K562 (cell line): ENCODE measurements around the gene SHROOM3. TPM values are rescaled to one million over a fixed set of nuclear protein-coding genes. Genes with fewer than 3 reads are reported as not detected.

Experiments used
- ATAC-seq: fragments of 200-7000 bp; cut with Tn5 transposase; 3 replicates; pipeline ENCODE4 v1.9.1; 2020; ENCODE audit warnings: moderate library complexity
- BruUV-seq: library from RNA; stranded (reverse); fragments of 400-500 nt; replicated peaks from 2 replicates; lab custom pipeline; 2021; lab: Mats Ljungman, UMichigan
- CTCF ChIA-PET: fragments of 300-600 bp; formaldehyde crosslinking; extraction: SDS; loops from one replicate; lab custom pipeline; 2021; ENCODE audit warnings: low intra/inter-chr PET ratio; lab: Yijun Ruan, JAX
- POLR2A ChIA-PET: fragments of 300-600, 350-650 bp; sonication (Branson Sonifier 250); formaldehyde crosslinking; extraction: SDS; loops from one replicate; lab custom pipeline; 2021; ENCODE audit warnings: antibody characterized with exemption, inconsistent platforms; lab: Yijun Ruan, JAX
- DNase-seq, 4 experiments: peaks; one replicate each; pipeline versions ENCODE4 v3.0.0 to v3.0.0-alpha.2; 2011 to 2018; ENCODE audit warnings: low spot score in 3 of 4, mixed read lengths in 3 of 4; ENCODE audit errors: extremely low read depth in 1 of 4
- FAIRE-seq: peaks from 2 replicates; lab custom pipeline; 2011; peaks lifted over from hg19 to GRCh38; lab: Jason Lieb, UNC
- H2AFZ ChIP-seq: 2 replicates; pipeline ENCODE4 v1.6.0; 2011; ENCODE audit warnings: low read depth, low read length, control low read depth, inconsistent platforms
- H3K27ac ChIP-seq: fragments of 200-600 bp; 3 replicates; pipeline ENCODE4 v1.8.0; 2011; ENCODE audit warnings: low read depth, mild to moderate bottlenecking, control low read depth, inconsistent platforms, low read length, moderate library complexity, mixed read lengths; ENCODE audit errors: extremely low read depth
- H3K27me3 ChIP-seq, 2 experiments: fragments of 300-600 bp in 1 of 2; 2 replicates in 1 of 2; 3 replicates in 1 of 2; pipeline versions ENCODE4 v1.6.0 to v1.8.0; 2011; ENCODE audit warnings: inconsistent platforms in 2 of 2, low read length in 2 of 2, mild to moderate bottlenecking in 1 of 2, mixed read lengths in 1 of 2, moderate library complexity in 1 of 2; ENCODE audit not compliant: control insufficient read depth in 2 of 2, insufficient read depth in 2 of 2
- H3K36me3 ChIP-seq: fragments of 300-600 bp; 3 replicates; pipeline ENCODE4 v1.8.0; 2011; ENCODE audit warnings: mild to moderate bottlenecking, low read length, inconsistent platforms; ENCODE audit not compliant: control insufficient read depth, insufficient read depth
- H3K4me1 ChIP-seq, 2 experiments: fragments of 200-600 bp in 1 of 2; replicated peaks in 1 of 2; 2 replicates in 1 of 2; 3 replicates in 1 of 2; pipeline versions ENCODE4 v1.5.1 to v1.8.0; 2011; ENCODE audit warnings: inconsistent platforms in 2 of 2, low read length in 2 of 2, mild to moderate bottlenecking in 1 of 2, mixed read lengths in 1 of 2, moderate library complexity in 1 of 2; ENCODE audit not compliant: control insufficient read depth in 2 of 2, insufficient read depth in 2 of 2
- H3K4me2 ChIP-seq: 2 replicates; pipeline ENCODE4 v1.6.1; 2011; ENCODE audit warnings: low read length, control low read depth, inconsistent platforms, mixed read lengths; ENCODE audit not compliant: insufficient read depth
- H3K4me3 ChIP-seq: fragments of 200-600 bp; sonication (generic), shearing (Covaris generic); 2 replicates; pipeline ENCODE4 v1.5.1; 2016; ENCODE audit warnings: control low read depth, inconsistent platforms
- H3K79me2 ChIP-seq: fragments of 200-600 bp; 3 replicates; pipeline ENCODE4 v1.8.0; 2011; ENCODE audit warnings: low read length, inconsistent platforms; ENCODE audit not compliant: control insufficient read depth, insufficient read depth
- H3K9ac ChIP-seq, 2 experiments: 2 replicates each; pipeline versions ENCODE4 v1.6.0 to v1.6.1; 2011; ENCODE audit warnings: low read depth in 2 of 2, low read length in 2 of 2, control low read depth in 1 of 2, inconsistent platforms in 1 of 2, mild to moderate bottlenecking in 1 of 2, mixed read lengths in 1 of 2; ENCODE audit not compliant: insufficient read depth in 1 of 2
- H3K9me1 ChIP-seq: one replicate; pipeline ENCODE4 v1.6.0; 2011; ENCODE audit warnings: inconsistent platforms, mild to moderate bottlenecking, low read length, moderate library complexity; ENCODE audit not compliant: control insufficient read depth, insufficient read depth
- H3K9me3 ChIP-seq: replicated peaks from 2 replicates; pipeline ENCODE4 v1.5.1; 2011; ENCODE audit warnings: low read depth, low read length, inconsistent platforms; ENCODE audit not compliant: control insufficient read depth, insufficient read depth
- H4K20me1 ChIP-seq: replicated peaks from 2 replicates; pipeline ENCODE4 v1.6.1; 2011; ENCODE audit warnings: low read length, inconsistent platforms, mixed read lengths; ENCODE audit not compliant: control insufficient read depth, insufficient read depth
- ARHGAP35 ChIP-seq: fragments of 450-650 bp; IDR thresholded peaks from 2 replicates; pipeline ENCODE4 v1.6.1; 2018; ENCODE audit not compliant: partially characterized antibody
- CAMTA2 ChIP-seq: fragments of 250-450 bp; sonication (Bioruptor Pico); conservative IDR thresholded peaks from 2 replicates; pipeline ENCODE4 v1.5.1; 2022
- CUX1 ChIP-seq: fragments of 200-800 bp; sonication (Bioruptor generic); IDR thresholded peaks from 2 replicates; pipeline ENCODE4 v1.6.1; 2016; ENCODE audit warnings: missing genetic modification characterization, missing compliant biosample characterization
- KAT8 ChIP-seq: fragments of 450-650 bp; IDR thresholded peaks from 2 replicates; pipeline ENCODE4 v1.6.1; 2016; ENCODE audit warnings: low read depth, mild to moderate bottlenecking
- RFX1 ChIP-seq: fragments of 450-650 bp; IDR thresholded peaks from 2 replicates; pipeline ENCODE4 v1.6.1; 2016; ENCODE audit warnings: mild to moderate bottlenecking, moderate library complexity
- ZNF263 ChIP-seq: sonication (generic); formaldehyde crosslinking; IDR thresholded peaks from 2 replicates; pipeline ENCODE4 v1.8.0; 2022; ENCODE audit warnings: mild to moderate bottlenecking, missing genetic modification reagents, borderline replicate concordance
- WGBS: fragments of 100-300 bp; shearing (Covaris generic); methylation state at CpG from one replicate; pipeline ENCODE4 v1.1.6; 2016; ENCODE audit warnings: low coverage, mixed read lengths; ENCODE audit not compliant: insufficient coverage; ENCODE audit errors: missing lambda C conversion rate; 5-methylcytosine and 5-hydroxymethylcytosine counted together
- in situ Hi-C: fragments of 300-500 bp; cut with MboI; formaldehyde crosslinking; loops from 4 replicates; pipeline ENCODE4 v1.15.0; 2018; ENCODE audit warnings: inconsistent platforms, mixed read lengths
- intact Hi-C: fragments of 100-400 bp; cut with micrococcal nuclease; formaldehyde crosslinking; loops from 2 replicates; pipeline ENCODE4 v1.14.2; 2022
- polyA plus RNA-seq, 8 experiments: library from polyadenylated mRNA; depleted of rRNA in 4 of 8; stranded (reverse) in 5 of 8; unstranded in 3 of 8; fragments of >200 nt; fragmentation: Nextera tagmentation in 2 of 8; fragmentation: Illumina TruSeq in 1 of 8; extraction: Ambion mirVana in 2 of 8; extraction: Trizol in 1 of 8; gene quantifications; 2 replicates each; pipeline versions ENCODE4 v1.2.1 to v1.2.3, GENCODE V29; 2011 to 2014; ENCODE audit warnings: inconsistent platforms in 1 of 8, missing spikeins in 1 of 8
- total RNA-seq, 7 experiments: library from RNA; depleted of rRNA in 6 of 7; stranded (reverse); fragments of >200 nt in 6 of 7; fragmentation: Illumina TruSeq in 2 of 7; extraction: Trizol in 2 of 7; gene quantifications; 2 replicates each; pipeline versions ENCODE4 v1.2.1 to v1.2.3, GENCODE V29; 2011 to 2021; ENCODE audit warnings: low replicate concordance in 1 of 7

The SHROOM3 gene
- total and polyA plus RNA-seq, 9 of the 15 experiments (the other 6 are each of a cell fraction or from before 2014, with no cell fraction given), result 0.01 to 0.07 TPM; not detected in 7

GRCh38 chr4:76703676-76704075, 268.6 kb downstream of the SHROOM3 start:
- no peak overlapping the region for H3K27ac ChIP-seq
- peaks cover 0 to 8% of the 10 kb centered on the region in 2 experiments; a peak in 1 of 5 replicates for H3K27me3 ChIP-seq
- H3K9me1 ChIP-seq, result no peaks in the 10 kb centered on the region
- H4K20me1 ChIP-seq, result no peaks in the 10 kb centered on the region
- H3K4me2 ChIP-seq, result no peak overlapping the region
- 0% methylated on average over 3 of the region's 3 CpGs for WGBS
- POLR2A ChIA-PET, result interaction anchor here (1.4 kb wide), 1 partner anchor 9 kb away, joined by 3 read pairs; no protein-coding TSS in a partner anchor
- H3K4me1 ChIP-seq, result no peaks in the 10 kb centered on the region
- no peak overlapping the region for H3K9ac ChIP-seq
- no peak for TF ChIP-seq CAMTA2 (CRISPR knock-in tag)
- TF ChIP-seq KAT8, result no peak
- TF ChIP-seq RFX1, result no peak
- no peak for TF ChIP-seq ARHGAP35
- TF ChIP-seq ZNF263 (CRISPR knock-in tag), result no peak
- TF ChIP-seq CUX1, result no peak
- TF ChIP-seq, all 486 proteins: peak for 0
- Histone ChIP-seq H3K36me3 (no peaks in the 10 kb centered on the region), H3K9me3 (no peaks in the 10 kb centered on the region), H2AFZ (no peak overlapping the region), H3K79me2 (no peaks in the 10 kb centered on the region), H3K4me3 (no peak overlapping the region)
- intact Hi-C loops, result no loop called here
- DNase-seq, result no peak
- BruUV-seq, result no TSS peak
- in situ Hi-C loops, result no loop called here
- FAIRE-seq, result no peak
- no peak for ATAC-seq
- CTCF ChIA-PET, result no interaction called here
